HG03457 (cell line): ENCODE results near the gene PGA3.
"Not testable (repeated sequence)": the region's sequence is repeated elsewhere in the genome, so short reads cannot be mapped to it uniquely, and the experiment has no call there.

Source experiments
- ATAC-seq: cut with Tn5 transposase; IDR thresholded peaks from one replicate; pipeline ENCODE4 v1.9.1; 2021; ENCODE audit warnings: moderate number of reproducible peaks; ENCODE audit not compliant: unreplicated experiment

Gene PGA3

DNA sequence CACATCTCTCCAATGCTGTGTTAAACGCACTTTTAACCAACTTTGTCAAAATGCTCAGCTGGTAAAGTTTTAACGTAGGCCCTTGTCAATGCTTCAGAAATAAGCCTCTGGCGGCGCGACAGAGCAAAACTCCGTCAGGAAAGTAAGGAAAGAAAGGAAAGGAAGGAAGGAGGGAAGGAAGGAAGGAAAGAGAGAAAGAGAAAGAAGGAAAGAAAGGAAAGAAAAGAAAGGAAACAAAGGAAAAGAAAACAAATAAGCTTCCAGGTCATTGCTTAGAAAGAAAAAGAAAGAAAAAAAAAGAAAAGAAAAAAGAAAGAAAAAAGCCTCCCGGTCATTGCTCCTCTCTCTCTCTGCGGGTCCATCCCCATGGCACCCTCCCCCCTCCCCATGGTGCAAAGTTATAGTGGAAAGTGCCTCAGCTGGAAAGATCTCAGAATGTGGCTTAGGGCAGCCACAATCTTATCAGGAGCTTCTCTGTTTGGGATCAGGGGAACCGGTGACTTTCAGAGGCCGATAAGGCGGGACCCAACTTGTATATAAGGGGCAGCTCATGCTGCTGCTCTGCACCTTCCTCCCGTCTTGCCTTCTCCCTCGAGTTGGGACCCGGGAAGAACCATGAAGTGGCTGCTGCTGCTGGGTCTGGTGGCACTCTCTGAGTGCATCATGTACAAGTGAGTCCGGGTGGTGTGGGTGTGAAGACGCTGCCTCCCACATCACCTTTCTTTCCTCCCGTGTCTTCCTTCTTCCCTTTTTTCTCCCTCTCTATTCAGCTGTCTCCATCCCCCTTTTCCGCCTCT lies at the start of gene PGA3:
TSS of gene PGA3 (plus strand) at position 566 of the 797 bp plus-strand sequence. CDS start at position 616, 50 bp downstream.
- ATAC-seq, result not testable (repeated sequence)

DNA sequence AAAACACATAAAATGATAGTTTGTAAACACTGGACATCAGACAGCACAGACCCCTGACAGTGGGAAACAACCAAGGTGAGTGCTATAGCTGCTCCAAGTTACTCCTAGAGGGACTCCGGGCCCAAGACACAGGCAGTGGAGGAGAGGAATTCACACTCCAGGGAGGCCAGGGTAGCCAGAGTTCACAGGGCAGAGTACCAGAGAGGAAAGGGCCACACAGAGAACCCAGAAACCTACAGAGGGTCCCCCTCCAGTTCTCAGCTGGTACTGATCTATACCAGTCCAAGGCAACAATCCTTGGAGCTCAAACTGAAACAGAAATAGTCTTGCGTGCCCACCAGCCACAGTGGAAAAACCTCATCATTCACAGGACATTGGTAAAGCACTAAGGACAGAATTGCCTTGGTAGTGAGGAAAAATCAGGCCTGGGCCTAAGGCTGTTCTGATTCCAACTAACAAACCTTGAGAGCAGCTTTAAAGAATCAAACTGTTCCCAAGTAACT lies 49.7 kb upstream of the PGA3 start:
- no peak for ATAC-seq

DNA sequence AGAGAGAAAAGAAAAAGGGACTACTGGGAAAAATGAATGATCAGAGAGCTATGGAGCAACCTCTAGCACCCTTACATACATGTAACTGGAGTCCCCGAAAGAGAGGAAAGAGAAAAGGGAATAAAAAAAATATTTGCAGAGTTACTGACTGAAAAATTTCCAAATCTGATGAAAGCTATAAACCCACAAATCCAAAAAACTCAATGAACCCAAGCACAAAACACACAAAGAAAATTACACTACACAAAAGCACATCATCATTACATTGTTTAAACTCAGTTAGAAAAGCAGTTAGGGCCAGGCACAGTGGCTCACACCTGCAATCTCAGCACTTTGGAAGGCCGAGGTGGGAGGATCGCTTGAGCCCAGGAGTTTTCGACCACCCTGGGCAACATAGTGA lies 48.8 kb upstream of the PGA3 start:
- no peak for ATAC-seq

DNA sequence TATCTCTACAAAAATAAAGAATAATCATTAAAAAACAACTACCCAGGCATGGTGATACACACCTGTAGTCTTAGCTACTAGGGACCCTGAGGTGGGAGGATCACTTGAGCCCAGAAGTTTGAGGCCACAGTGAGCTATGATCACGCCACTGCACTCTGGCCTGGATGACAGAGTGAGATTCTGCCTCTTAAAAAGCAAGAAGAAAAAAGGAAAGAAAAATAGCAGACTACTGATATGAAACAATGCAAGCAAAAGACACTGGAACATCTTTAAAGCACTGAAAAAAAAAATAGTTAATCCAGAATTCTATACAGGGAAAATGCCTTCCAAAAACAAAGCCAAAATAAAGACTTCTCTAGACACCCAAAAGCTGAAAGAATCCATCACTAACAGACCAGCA lies 48.0 kb upstream of the PGA3 start:
- ATAC-seq, result no peak

DNA sequence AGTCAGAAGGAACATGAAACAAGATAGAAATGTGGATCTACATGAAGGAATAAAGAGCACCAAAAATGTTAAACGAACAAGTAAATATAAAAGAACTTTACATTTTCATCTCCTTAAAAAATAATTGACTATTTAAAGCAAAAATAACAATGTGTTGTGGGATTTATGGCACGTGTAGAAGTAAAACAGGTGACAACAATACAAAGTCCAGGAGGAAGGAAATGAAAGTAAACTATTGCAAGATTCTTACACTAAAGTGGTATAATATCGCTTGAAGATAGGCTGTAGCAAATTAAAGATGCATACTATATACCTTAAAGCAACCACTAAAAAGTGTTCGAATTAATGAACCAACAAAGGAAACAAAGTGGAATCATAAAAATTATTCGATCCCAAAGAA lies 47.6 kb upstream of the PGA3 start:
- no peak for ATAC-seq

DNA sequence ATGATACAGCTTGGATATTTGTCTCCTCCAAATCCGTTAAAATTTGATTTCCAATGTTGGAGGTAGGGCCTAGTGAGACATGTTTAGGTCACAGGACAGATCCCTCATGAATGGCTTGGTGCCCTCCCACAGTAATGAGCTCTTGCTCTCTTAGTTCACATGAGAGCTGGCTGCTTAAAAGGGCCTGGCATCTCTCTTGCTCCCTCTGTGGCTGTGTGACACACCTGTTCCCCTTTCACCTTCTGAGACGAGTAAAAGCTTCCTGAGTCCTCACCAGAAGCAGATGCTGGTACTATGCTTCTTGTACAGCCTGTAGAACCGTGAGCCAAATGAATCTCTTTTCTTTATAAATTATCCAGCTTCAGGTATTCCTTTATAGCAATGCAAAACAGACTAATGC lies 45.6 kb upstream of the PGA3 start:
- no peak for ATAC-seq

DNA sequence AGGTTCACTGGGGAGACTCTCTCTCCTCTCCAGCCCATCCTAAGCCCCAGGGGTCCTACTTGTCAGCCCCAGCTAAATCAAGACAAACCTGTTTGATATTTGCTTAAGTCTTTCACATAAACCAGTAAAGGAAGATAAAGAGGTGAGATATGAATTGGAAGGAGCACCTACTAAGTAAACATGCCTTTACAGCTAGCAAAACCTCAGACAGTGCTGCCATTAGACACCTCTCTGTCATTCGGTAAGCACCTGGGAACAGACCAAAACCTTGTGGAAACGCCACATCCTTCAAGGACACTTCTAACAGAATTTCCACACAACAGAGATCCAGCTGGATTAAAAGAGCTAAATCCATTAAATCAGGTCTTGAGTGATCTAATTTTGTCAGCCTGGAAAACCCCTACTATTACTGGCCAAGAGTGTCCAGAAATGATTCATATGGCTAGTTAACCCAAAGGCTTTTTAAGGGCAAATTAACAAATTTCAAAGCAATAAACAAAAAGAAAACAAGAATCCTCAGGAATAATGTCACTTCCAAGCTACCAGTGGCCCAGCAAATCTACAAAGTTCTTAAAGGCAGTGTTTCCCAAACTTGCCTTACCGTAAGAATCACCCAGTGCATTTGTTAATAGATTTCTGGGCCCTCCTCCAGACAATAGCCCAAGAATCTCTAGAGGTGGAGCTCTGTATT lies 44.5 kb upstream of the PGA3 start:
- no peak for ATAC-seq

DNA sequence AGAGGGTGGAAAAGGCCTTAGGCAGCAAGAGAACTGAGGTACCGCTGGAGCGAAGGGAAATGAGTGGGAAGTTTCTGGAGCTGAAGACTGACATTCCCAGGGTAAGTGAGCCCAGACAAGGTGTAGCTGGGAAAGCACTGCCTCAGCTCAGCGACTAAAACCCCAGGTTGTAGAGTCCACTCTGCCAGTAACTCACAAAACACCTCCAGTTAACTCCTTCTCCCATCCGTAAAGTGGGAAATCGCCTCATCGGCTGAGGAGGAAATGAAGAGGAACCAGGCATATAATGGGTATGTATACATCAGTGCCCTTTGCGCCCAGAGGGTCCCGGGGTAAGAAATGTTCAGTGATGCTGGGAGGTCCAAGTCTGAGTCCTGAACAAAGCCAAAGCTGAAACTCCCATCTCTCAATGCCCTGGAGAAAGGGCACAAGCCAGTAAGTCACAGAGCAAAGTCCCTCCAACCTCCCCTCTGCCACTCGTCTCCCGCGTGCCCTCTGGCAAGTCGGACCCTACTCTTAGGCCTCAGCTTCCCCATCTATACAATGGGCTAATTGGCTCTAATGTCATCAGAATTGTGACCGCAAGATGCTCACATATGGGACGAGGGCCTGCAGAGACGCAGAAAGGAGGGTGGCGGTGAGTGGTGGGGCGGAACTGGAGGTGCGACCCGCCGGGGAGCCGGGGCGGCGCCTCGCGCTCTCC lies 42.7 kb upstream of the PGA3 start:
- no peak for ATAC-seq

DNA sequence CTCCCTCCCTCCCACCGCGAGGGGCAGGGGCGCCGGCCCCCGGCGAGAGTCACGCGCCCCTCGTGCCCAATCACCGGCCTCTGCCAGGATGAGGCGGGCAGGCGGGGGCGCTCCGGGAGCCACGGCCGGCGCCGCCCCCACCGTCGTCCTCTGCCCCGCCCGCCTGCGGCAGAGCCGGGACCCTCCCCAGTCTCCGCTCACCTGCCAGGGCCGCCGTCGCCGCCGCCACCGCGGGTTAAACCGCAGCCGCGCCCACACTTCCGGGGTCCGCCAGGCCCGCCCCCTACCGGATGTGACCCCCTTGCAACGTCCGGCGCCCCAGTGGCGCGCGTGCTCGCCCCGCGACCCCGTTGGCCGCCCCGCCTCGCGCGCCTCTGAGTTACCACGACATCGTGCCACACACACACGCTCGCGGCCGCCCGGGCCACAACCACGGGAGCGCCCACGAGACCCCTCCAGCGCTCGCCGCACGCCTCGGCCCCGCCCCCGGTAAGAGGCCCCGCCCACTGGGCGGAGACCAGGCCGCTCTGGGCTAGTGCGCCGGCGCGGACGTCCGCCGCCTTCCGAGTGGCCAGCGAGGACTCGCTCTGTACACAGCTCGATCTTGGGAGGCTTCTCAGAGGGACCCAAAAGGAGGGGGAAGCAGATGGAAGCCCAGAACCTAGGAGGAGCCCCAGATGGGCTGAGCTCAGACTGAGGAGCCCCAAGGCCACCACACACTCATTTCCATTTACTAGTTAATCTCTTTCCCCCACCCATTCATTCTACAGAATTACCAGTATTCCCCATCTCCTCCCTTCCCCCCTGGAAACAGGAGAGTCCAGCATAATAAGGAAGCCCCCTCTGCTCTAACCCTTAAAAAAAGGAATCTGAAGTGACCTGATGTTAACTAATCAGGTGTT lies 41.9 kb upstream of the PGA3 start, which contains the start of gene VPS37C:
TSS of gene VPS37C (minus strand) at position 237 of the 902 bp plus-strand sequence. CDS start 22,597 bp downstream, outside the sequence.
- ATAC-seq, result peak; percentile 55

DNA sequence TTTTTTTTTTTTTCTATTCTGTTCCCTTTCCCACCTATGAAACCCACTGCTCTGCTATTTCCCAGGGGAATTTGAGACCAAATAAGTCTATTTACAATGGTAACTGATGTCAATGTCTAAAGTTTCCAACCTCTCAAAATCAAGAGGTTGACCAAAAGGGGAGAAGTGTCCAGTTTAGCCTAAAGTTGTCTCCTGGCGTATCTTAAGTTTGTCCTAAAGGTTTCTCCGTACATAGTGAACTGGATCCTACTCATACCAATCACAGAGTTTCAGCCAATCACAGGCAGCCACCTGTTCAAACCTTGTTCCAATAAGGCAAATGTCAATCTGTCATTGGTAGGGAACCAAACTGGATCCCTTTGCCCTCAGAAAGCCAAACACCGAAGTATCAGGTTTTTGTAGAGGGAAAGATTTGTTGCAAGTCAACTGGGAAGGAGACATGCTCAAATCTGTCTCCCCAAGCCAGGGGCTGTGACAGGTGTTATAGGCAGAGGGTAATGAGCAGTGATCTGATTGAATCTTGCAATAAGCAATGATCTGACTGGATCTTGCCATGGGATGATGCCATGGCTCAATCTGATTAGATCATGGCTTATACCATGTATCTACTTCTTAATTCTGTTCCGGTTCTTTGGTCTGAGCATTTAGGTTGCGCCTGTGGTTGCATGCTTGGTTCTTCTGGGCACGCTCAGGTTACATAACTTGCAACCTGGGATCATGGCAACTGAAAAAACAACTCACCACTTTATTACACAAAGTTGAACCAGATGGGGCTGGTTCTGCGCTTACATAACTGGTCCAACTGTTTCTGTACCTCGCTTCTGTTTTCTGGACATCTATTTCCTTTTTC lies 41.0 kb upstream of the PGA3 start:
- no peak for ATAC-seq

DNA sequence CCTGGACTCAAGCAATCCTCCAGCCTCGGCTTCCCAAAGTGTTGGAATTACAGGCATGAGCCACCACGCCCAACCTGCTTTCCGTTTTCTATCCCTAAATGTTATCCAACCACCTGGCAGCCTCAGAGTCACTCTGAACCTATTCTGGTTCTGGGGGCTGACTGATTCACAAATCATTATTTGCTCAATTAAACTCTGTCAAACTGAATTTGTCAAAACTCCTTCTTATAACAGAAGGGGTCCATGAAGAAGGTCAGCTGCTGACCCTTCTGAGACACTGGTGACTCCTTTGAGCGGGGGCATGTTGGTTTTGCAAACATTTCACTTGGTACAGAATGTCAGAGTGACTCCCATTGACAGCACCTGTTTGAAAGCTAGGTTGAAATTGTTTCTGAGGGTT lies 40.3 kb upstream of the PGA3 start:
- no peak for ATAC-seq

DNA sequence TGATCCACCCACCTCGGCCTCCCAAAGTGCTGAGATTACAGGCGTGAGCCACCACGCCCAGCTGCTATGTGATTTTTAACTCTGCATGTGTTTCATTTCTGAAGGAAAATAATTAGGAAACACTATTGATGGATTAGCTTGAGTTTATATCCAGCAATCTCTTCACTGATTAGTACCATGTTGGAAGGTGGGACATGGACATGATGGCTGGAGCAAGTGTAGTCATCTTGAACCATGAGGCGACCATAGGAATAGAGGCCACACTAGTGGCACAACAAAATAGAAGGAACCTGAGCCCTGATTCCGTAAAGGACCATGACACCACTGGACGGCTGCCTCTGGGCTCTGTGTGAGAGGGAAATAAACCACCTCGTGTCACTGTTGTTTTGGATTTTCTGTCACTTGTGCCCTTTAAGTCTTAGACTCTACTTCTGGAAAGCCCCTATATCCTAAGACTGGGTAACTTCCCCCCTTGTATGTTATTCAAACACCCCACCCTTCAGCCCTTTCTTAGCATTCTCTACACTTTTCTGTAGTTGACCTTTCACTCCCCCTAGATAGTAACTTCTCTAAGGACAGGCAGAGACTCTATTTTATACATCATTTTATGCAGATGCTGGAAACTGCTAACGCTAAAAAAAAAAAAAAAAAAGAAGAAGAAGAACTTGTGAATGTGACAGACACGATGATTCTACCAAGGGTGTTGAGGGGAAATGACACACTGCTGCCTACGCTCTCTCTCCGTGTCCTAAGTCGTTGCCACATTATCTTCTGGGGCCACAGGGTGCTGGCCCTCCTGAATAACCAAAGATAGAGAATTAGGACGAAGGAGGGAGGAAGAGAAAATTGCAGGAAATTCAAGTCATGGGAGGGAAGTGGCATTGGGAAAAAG lies 39.4 kb upstream of the PGA3 start:
- ATAC-seq, result no peak

DNA sequence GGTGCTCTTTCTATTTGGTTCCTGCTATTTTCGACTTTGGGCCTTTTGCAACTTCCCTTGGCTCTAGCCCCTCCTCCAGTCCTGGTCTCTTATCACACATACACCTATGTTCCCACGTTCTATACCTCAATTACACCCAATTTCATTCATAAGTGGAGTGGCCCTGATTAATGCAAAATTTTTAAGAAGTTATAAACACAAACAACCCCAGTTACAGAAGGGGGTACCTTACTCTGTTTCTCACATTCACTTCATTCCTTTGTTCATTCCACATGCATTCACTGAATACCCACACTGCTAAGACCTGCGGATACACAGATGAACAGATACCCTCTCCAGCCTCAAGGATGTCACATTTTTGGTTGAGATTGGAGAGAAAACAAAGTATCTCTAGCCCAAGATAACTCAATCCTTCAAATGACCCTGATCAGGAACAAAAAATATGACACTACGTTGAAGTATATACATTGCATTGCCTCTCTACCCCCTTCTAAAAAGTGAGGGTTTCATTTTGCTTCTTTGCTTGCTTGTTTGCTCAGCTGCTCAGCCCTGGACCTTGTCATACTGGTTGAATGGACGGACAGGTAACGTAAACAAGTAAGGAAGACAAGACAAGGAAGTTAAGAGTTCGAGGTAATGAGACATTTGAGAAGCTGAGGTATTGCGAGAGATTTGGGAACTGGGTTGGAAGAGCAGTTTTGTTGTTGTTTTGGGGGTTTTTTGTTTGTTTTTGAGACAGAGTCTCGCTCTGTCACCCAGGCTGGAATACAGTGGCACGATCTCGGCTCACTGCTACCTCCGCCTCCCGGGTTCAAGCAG lies 38.5 kb upstream of the PGA3 start:
- ATAC-seq, result no peak

DNA sequence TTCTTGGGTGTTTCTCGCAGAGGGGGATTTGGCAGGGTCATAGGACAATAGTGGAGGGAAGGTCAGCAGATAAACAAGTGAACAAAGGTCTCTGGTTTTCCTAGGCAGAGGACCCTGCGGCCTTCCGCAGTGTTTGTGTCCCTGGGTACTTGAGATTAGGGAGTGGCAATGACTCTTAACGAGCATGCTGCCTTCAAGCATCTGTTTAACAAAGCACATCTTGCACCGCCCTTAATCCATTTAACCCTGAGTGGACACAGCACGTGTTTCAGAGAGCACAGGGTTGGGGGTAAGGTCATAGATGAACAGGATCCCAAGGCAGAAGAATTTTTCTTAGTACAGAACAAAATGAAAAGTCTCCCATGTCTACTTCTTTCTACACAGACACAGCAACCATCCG lies 37.5 kb upstream of the PGA3 start:
- ATAC-seq, result not testable (repeated sequence)

DNA sequence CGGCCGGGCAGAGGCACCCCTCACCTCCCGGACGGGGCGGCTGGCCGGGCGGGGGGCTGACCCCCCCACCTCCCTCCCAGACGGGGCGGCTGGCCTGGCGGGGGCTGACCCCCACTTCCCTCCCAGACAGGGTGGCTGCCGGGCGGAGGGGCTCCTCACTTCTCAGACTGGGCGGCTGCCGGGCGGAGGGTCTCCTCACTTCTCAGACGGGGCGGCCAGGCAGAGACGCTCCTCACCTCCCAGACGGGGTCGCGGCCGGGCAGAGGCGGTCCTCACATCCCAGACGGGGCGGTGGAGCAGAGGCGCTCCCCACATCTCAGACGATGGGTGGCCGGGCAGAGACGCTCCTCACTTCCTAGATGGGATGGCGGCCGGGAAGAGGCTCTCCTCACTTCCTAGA lies 37.0 kb upstream of the PGA3 start:
- not testable (repeated sequence) for ATAC-seq

DNA sequence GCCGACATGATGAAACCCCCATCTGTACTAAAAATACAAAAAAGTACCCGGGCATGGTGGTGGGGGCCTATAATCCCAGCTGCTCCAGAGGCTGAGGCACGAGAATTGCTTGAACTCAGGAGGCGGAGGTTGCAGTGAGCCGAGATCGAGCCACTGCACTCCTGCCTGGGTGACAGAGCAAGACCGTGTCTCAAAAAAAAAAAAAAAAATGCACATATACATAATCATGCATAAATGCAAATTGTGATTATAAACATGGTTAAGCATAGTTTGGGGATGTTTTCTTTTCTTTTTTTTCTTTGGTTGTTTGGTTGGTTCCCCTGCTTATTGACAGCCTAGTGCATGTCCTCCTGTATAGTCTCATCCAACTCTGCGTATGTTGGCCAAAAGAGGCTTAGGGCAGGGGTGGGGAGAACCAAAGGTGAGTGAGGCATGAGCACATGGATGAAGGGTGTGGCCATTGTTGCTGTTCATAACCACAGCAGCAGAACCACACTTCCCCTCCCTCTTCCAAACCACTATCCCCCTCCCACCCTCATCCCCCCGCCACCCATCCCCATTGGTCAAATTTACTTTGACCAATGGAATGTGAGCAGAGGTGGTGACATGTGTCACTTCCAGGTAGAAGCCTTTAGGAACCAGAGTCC lies 35.1 kb upstream of the PGA3 start:
- ATAC-seq, result no peak

DNA sequence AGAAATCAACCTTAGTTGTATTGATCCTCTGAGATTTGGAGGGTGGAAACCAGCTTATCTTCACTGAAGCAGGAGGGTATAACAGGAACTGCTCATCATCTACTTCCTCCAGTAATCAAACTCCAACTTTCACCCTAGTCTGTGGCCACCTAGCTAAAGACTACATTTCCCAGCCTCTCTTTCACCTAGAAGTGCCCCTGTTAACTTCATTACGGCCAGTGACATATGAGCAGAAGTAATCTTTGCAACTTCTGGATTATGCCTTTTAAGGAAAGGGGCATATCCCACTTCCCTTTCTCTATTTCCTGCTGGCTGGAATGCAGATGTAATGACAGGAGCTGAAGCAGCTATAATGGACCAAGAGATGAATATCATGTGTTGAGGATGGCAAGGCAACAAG lies 34.5 kb upstream of the PGA3 start:
- no peak for ATAC-seq
